ENCODE results near the gene GXYLT1. TPM values are rescaled to one million over a fixed set of nuclear protein-coding genes. Genes with fewer than 3 reads are reported as not detected.
"Not testable (repeated sequence)": the region's sequence is repeated elsewhere in the genome, so short reads cannot be mapped to it uniquely, and the experiment has no call there.

GXYLT1 gene
- total and polyA plus RNA-seq, 2 experiments from 2014 or later: 13.7 to 14.6 TPM

- WGBS, 2 experiments (ENCODE audit: low coverage in 1 of 2, low lambda C conversion rate in 2 of 2, missing lambda C conversion rate in 2 of 2): 47 to 50% methylated on average over 2 of the region's 2 CpGs
- H3K9me2 ChIP-seq (ENCODE audit: insufficient read depth): no peaks in the 10 kb centered on the region
These were observed 25.5 kb downstream of the GXYLT1 start for GRCh38 chr12:42119085-42119633.

GRCh38 chr12:42118136-42118879, 26.4 kb downstream of the GXYLT1 start:
- H3K4me1 ChIP-seq (ENCODE audit: insufficient read depth): peaks cover 23% of the 10 kb centered on the region
- H3K9me2 ChIP-seq (ENCODE audit: insufficient read depth): no peaks in the 10 kb centered on the region
- 72 to 83% methylated on average over 5 of the region's 5 CpGs for WGBS, 2 experiments (ENCODE audit: low coverage in 1 of 2, low lambda C conversion rate in 2 of 2, missing lambda C conversion rate in 2 of 2)
- peaks cover 21% of the 10 kb centered on the region for H3F3A ChIP-seq (ENCODE audit: insufficient read depth)
- H3K79me2 ChIP-seq (ENCODE audit: insufficient read depth): peaks cover 51% of the 10 kb centered on the region
- no peaks in the 10 kb centered on the region for H3K9me3 ChIP-seq (ENCODE audit: low read depth)
- peaks cover 4% of the 10 kb centered on the region; the same call in 1 of the 2 replicates for H4K20me1 ChIP-seq (ENCODE audit: insufficient read depth)
- H2AFZ ChIP-seq: peak overlapping the region; percentile 32
- no peak overlapping the region for H3K4me3 ChIP-seq
- DNase-seq: peak; percentile 42
- in situ Hi-C loops (cut with MboI): no loop called here
- TF ChIP-seq EZH2 (IDR thresholded peaks at IDR 0.05; ENCODE audit: insufficient read depth, poor library complexity, severe bottlenecking) (no peak), EZH2phosphoT487 (IDR thresholded peaks at IDR 0.05; ENCODE audit: insufficient read depth, low read depth) (no peak)
- peak overlapping the region; percentile 53 for H3K27ac ChIP-seq
- H3K27me3 ChIP-seq (replicated peaks; ENCODE audit: insufficient read depth): no peaks in the 10 kb centered on the region
- H3K36me3 ChIP-seq (ENCODE audit: low read depth): peaks cover 5% of the 10 kb centered on the region; the same call in 1 of the 2 replicates
- H3K4me2 ChIP-seq (ENCODE audit: unreplicated experiment): no peak overlapping the region
- no peak overlapping the region for H3K9ac ChIP-seq

More at GRCh38 chr12:42119085-42119633, 25.5 kb downstream of the GXYLT1 start:
- no peaks in the 10 kb centered on the region for H3K27me3 ChIP-seq (replicated peaks; ENCODE audit: insufficient read depth)
- H2AFZ ChIP-seq: no peak overlapping the region
- peak; percentile 82 for DNase-seq
- H3K36me3 ChIP-seq (ENCODE audit: low read depth): peaks cover 5% of the 10 kb centered on the region; the same call in 1 of the 2 replicates
- H3K27ac ChIP-seq: peak overlapping the region; percentile 53
- no peak overlapping the region for H3K4me3 ChIP-seq
- H3K9me3 ChIP-seq (ENCODE audit: low read depth): no peaks in the 10 kb centered on the region
- H3K4me1 ChIP-seq (ENCODE audit: insufficient read depth): peaks cover 23% of the 10 kb centered on the region
- in situ Hi-C loops (cut with MboI): no loop called here
- peaks cover 21% of the 10 kb centered on the region for H3F3A ChIP-seq (ENCODE audit: insufficient read depth)
- H3K4me2 ChIP-seq (ENCODE audit: unreplicated experiment): peak overlapping the region; percentile 6
- no peak overlapping the region for H3K9ac ChIP-seq
- TF ChIP-seq EZH2phosphoT487 (IDR thresholded peaks at IDR 0.05; ENCODE audit: insufficient read depth, low read depth) (no peak), EZH2 (IDR thresholded peaks at IDR 0.05; ENCODE audit: insufficient read depth, poor library complexity, severe bottlenecking) (no peak)
- peaks cover 51% of the 10 kb centered on the region for H3K79me2 ChIP-seq (ENCODE audit: insufficient read depth)
- peaks cover 4% of the 10 kb centered on the region; the same call in 1 of the 2 replicates for H4K20me1 ChIP-seq (ENCODE audit: insufficient read depth)

GRCh38 chr12:42109031-42109430, 35.6 kb downstream of the GXYLT1 start:
- Histone ChIP-seq H4K20me1 (ENCODE audit: insufficient read depth) (no peaks in the 10 kb centered on the region), H3K9me2 (ENCODE audit: insufficient read depth) (no peaks in the 10 kb centered on the region), H2AFZ (no peak overlapping the region), H3K27me3 (replicated peaks; ENCODE audit: insufficient read depth) (no peaks in the 10 kb centered on the region), H3K4me1 (ENCODE audit: insufficient read depth) (no peaks in the 10 kb centered on the region), H3K27ac (no peak overlapping the region), H3K9me3 (ENCODE audit: low read depth) (no peaks in the 10 kb centered on the region), H3K9ac (no peak overlapping the region), H3K4me2 (ENCODE audit: unreplicated experiment) (no peak overlapping the region), H3K79me2 (ENCODE audit: insufficient read depth) (peaks cover 17% of the 10 kb centered on the region), H3K4me3 (no peak overlapping the region), H3F3A (ENCODE audit: insufficient read depth) (no peaks in the 10 kb centered on the region), H3K36me3 (ENCODE audit: low read depth) (0 out of 2 replicates have a peak, but pooled peaks cover 4% of the 10 kb centered on the region)
- WGBS, 2 experiments (ENCODE audit: low coverage in 1 of 2, low lambda C conversion rate in 2 of 2, missing lambda C conversion rate in 2 of 2): 98% methylated on average over 3 of the region's 3 CpGs
- in situ Hi-C loops (cut with MboI): no loop called here
- no peak for DNase-seq
- TF ChIP-seq EZH2phosphoT487 (IDR thresholded peaks at IDR 0.05; ENCODE audit: insufficient read depth, low read depth) (no peak), EZH2 (IDR thresholded peaks at IDR 0.05; ENCODE audit: insufficient read depth, poor library complexity, severe bottlenecking) (no peak)

- H3K9ac ChIP-seq: not testable (repeated sequence)
These were observed 37.9 kb downstream of the GXYLT1 start for GRCh38 chr12:42106791-42107190.

More at GRCh38 chr12:42106791-42107190, 37.9 kb downstream of the GXYLT1 start:
- H3K27ac ChIP-seq; H3K9me3 ChIP-seq (ENCODE audit: low read depth); H4K20me1 ChIP-seq (ENCODE audit: insufficient read depth); H3K4me1 ChIP-seq (ENCODE audit: insufficient read depth); DNase-seq; H3K4me2 ChIP-seq (ENCODE audit: unreplicated experiment); H3K79me2 ChIP-seq (ENCODE audit: insufficient read depth); H2AFZ ChIP-seq; H3K27me3 ChIP-seq (replicated peaks; ENCODE audit: insufficient read depth); H3K9me2 ChIP-seq (ENCODE audit: insufficient read depth); H3F3A ChIP-seq (ENCODE audit: insufficient read depth); in situ Hi-C loops (cut with MboI); H3K4me3 ChIP-seq; H3K36me3 ChIP-seq (ENCODE audit: low read depth): not testable (repeated sequence)
- 79 to 82% methylated on average over 4 of the region's 4 CpGs for WGBS, 2 experiments (ENCODE audit: low coverage in 1 of 2, low lambda C conversion rate in 2 of 2, missing lambda C conversion rate in 2 of 2)

Data from GM23248 (cell line).